Measurements from ENCODE around the gene TAF3.
"Not testable (repeated sequence)": the region's sequence is repeated elsewhere in the genome, so short reads cannot be mapped to it uniquely, and the experiment has no call there.

Gene TAF3

GRCh38 chr10:8017277-8017676, 199.0 kb downstream of the TAF3 start:
- Histone ChIP-seq H4K5ac (ENCODE audit: low read length) (no peak overlapping the region), H3K56ac (ENCODE audit: low read length) (no peak overlapping the region), H2BK5ac (ENCODE audit: low read length) (no peak overlapping the region), H3K27ac (ENCODE audit: low read depth, low read length) (no peak overlapping the region), H3K79me1 (ENCODE audit: low read length) (no peaks in the 10 kb centered on the region), H3K27me3 (ENCODE audit: insufficient read depth, low read length, poor library complexity) (no peaks in the 10 kb centered on the region), H2AK5ac (ENCODE audit: low read length) (no peak overlapping the region), H3K4me3 (ENCODE audit: low read length) (no peak overlapping the region), H3K79me2 (ENCODE audit: control insufficient read depth, insufficient read depth, low read length) (no peaks in the 10 kb centered on the region), H3K23ac (ENCODE audit: low read length) (no peak overlapping the region), H3K9ac (ENCODE audit: low read length) (no peak overlapping the region), H4K8ac (ENCODE audit: low read depth, low read length) (no peak overlapping the region), H2BK120ac (ENCODE audit: low read depth, low read length) (no peak overlapping the region), H3K4ac (ENCODE audit: low read depth, low read length) (peak overlapping the region; percentile 59), H2BK15ac (replicated peaks; ENCODE audit: low read depth) (no peak overlapping the region), H3K4me1 (ENCODE audit: control insufficient read depth, low read depth, low read length) (no peaks in the 10 kb centered on the region), H3K18ac (ENCODE audit: low read length) (peak overlapping the region; percentile 47), H3K36me3 (ENCODE audit: control insufficient read depth, insufficient read depth, low read length) (no peaks in the 10 kb centered on the region), H3K4me2 (ENCODE audit: low read length) (no peak overlapping the region)
- no CpG with 5 or more reads among the region's 6 CpGs for WGBS (ENCODE audit: extremely low coverage, insufficient coverage, low lambda C conversion rate)
- peak; percentile 52 for DNase-seq

GRCh38 chr10:8023321-8023720, 205.0 kb downstream of the TAF3 start:
- H3K79me2 ChIP-seq (ENCODE audit: control insufficient read depth, insufficient read depth, low read length) = no peaks in the 10 kb centered on the region
- no peak overlapping the region for H3K4me3 ChIP-seq (ENCODE audit: low read length)
- H3K4me2 ChIP-seq (ENCODE audit: low read length) = no peak overlapping the region
- no peaks in the 10 kb centered on the region for H3K79me1 ChIP-seq (ENCODE audit: low read length)
- no peak overlapping the region for H3K9ac ChIP-seq (ENCODE audit: low read length)
- H3K56ac ChIP-seq (ENCODE audit: low read length) = no peak overlapping the region
- H2BK120ac ChIP-seq (ENCODE audit: low read depth, low read length) = no peak overlapping the region
- no peak overlapping the region for H3K27ac ChIP-seq (ENCODE audit: low read depth, low read length)
- no peak overlapping the region for H2BK15ac ChIP-seq (replicated peaks; ENCODE audit: low read depth)
- no peak overlapping the region for H3K23ac ChIP-seq (ENCODE audit: low read length)
- no peak overlapping the region for H3K4ac ChIP-seq (ENCODE audit: low read depth, low read length)
- H2BK5ac ChIP-seq (ENCODE audit: low read length) = no peak overlapping the region
- peaks cover 3% of the 10 kb centered on the region for H3K4me1 ChIP-seq (ENCODE audit: control insufficient read depth, low read depth, low read length)
- no peak overlapping the region for H2AK5ac ChIP-seq (ENCODE audit: low read length)
- WGBS (ENCODE audit: extremely low coverage, insufficient coverage, low lambda C conversion rate) = no CpG with 5 or more reads among the region's 4 CpGs
- no peaks in the 10 kb centered on the region for H3K36me3 ChIP-seq (ENCODE audit: control insufficient read depth, insufficient read depth, low read length)
- DNase-seq = no peak
- no peak overlapping the region for H4K8ac ChIP-seq (ENCODE audit: low read depth, low read length)
- no peaks in the 10 kb centered on the region for H3K27me3 ChIP-seq (ENCODE audit: insufficient read depth, low read length, poor library complexity)
- H4K5ac ChIP-seq (ENCODE audit: low read length) = no peak overlapping the region
- H3K18ac ChIP-seq (ENCODE audit: low read length) = no peak overlapping the region

GRCh38 chr10:8023851-8024250, 205.5 kb downstream of the TAF3 start:
- WGBS (ENCODE audit: extremely low coverage, insufficient coverage, low lambda C conversion rate) = no CpG with 5 or more reads among the region's 2 CpGs
- Histone ChIP-seq H2BK120ac (ENCODE audit: low read depth, low read length) (no peak overlapping the region), H3K9ac (ENCODE audit: low read length) (no peak overlapping the region), H2AK5ac (ENCODE audit: low read length) (no peak overlapping the region), H3K27me3 (ENCODE audit: insufficient read depth, low read length, poor library complexity) (no peaks in the 10 kb centered on the region), H3K4me2 (ENCODE audit: low read length) (no peak overlapping the region), H3K4me1 (ENCODE audit: control insufficient read depth, low read depth, low read length) (peaks cover 3% of the 10 kb centered on the region), H3K36me3 (ENCODE audit: control insufficient read depth, insufficient read depth, low read length) (no peaks in the 10 kb centered on the region), H3K4ac (ENCODE audit: low read depth, low read length) (no peak overlapping the region), H3K79me1 (ENCODE audit: low read length) (no peaks in the 10 kb centered on the region), H4K5ac (ENCODE audit: low read length) (no peak overlapping the region), H3K18ac (ENCODE audit: low read length) (no peak overlapping the region), H2BK15ac (replicated peaks; ENCODE audit: low read depth) (no peak overlapping the region), H4K8ac (ENCODE audit: low read depth, low read length) (no peak overlapping the region), H3K23ac (ENCODE audit: low read length) (no peak overlapping the region), H3K4me3 (ENCODE audit: low read length) (no peak overlapping the region), H3K79me2 (ENCODE audit: control insufficient read depth, insufficient read depth, low read length) (no peaks in the 10 kb centered on the region), H3K27ac (ENCODE audit: low read depth, low read length) (no peak overlapping the region), H2BK5ac (ENCODE audit: low read length) (no peak overlapping the region), H3K56ac (ENCODE audit: low read length) (no peak overlapping the region)
- DNase-seq = no peak

GRCh38 chr10:8026349-8027259, 208.3 kb downstream of the TAF3 start:
- Histone ChIP-seq H3K18ac (ENCODE audit: low read length) (no peak overlapping the region), H3K4me2 (ENCODE audit: low read length) (peak overlapping the region; percentile 12), H3K79me1 (ENCODE audit: low read length) (no peaks in the 10 kb centered on the region), H3K27me3 (ENCODE audit: insufficient read depth, low read length, poor library complexity) (no peaks in the 10 kb centered on the region), H3K23ac (ENCODE audit: low read length) (no peak overlapping the region), H3K56ac (ENCODE audit: low read length) (peak overlapping the region; percentile 15), H2BK120ac (ENCODE audit: low read depth, low read length) (no peak overlapping the region), H3K36me3 (ENCODE audit: control insufficient read depth, insufficient read depth, low read length) (no peaks in the 10 kb centered on the region), H4K5ac (ENCODE audit: low read length) (no peak overlapping the region), H3K27ac (ENCODE audit: low read depth, low read length) (peak overlapping the region; percentile 40), H3K9ac (ENCODE audit: low read length) (no peak overlapping the region), H2BK5ac (ENCODE audit: low read length) (no peak overlapping the region), H3K4me3 (ENCODE audit: low read length) (no peak overlapping the region), H3K4me1 (ENCODE audit: control insufficient read depth, low read depth, low read length) (peaks cover 3% of the 10 kb centered on the region), H3K79me2 (ENCODE audit: control insufficient read depth, insufficient read depth, low read length) (no peaks in the 10 kb centered on the region), H2BK15ac (replicated peaks; ENCODE audit: low read depth) (no peak overlapping the region), H2AK5ac (ENCODE audit: low read length) (no peak overlapping the region), H4K8ac (ENCODE audit: low read depth, low read length) (no peak overlapping the region), H3K4ac (ENCODE audit: low read depth, low read length) (no peak overlapping the region)
- WGBS (ENCODE audit: extremely low coverage, insufficient coverage, low lambda C conversion rate) = no CpG with 5 or more reads among the region's 17 CpGs
- DNase-seq = peak; percentile 94

GRCh38 chr10:8031211-8031610, 212.9 kb downstream of the TAF3 start:
- not testable (repeated sequence) for H2BK15ac ChIP-seq (replicated peaks; ENCODE audit: low read depth); H3K4me2 ChIP-seq (ENCODE audit: low read length); H2BK5ac ChIP-seq (ENCODE audit: low read length); H3K4me3 ChIP-seq (ENCODE audit: low read length); H2AK5ac ChIP-seq (ENCODE audit: low read length); DNase-seq; H2BK120ac ChIP-seq (ENCODE audit: low read depth, low read length); H3K4ac ChIP-seq (ENCODE audit: low read depth, low read length); H4K5ac ChIP-seq (ENCODE audit: low read length); H3K79me2 ChIP-seq (ENCODE audit: control insufficient read depth, insufficient read depth, low read length); H3K79me1 ChIP-seq (ENCODE audit: low read length); H3K18ac ChIP-seq (ENCODE audit: low read length); H3K27ac ChIP-seq (ENCODE audit: low read depth, low read length); H3K56ac ChIP-seq (ENCODE audit: low read length); H3K4me1 ChIP-seq (ENCODE audit: control insufficient read depth, low read depth, low read length); H3K36me3 ChIP-seq (ENCODE audit: control insufficient read depth, insufficient read depth, low read length); H4K8ac ChIP-seq (ENCODE audit: low read depth, low read length); H3K23ac ChIP-seq (ENCODE audit: low read length); H3K9ac ChIP-seq (ENCODE audit: low read length)
- WGBS (ENCODE audit: extremely low coverage, insufficient coverage, low lambda C conversion rate) = no CpG with 5 or more reads among the region's 5 CpGs
- peaks cover 15% of the 10 kb centered on the region for H3K27me3 ChIP-seq (ENCODE audit: insufficient read depth, low read length, poor library complexity)
